NCI-H1694 treated with DMSO at 0.1 percent for 48 hours (cell line): ENCODE results near the gene PNPLA2.

Experiments used
- DNase-seq: peaks from one replicate; lab custom pipeline; 2025; lab: John Stamatoyannopoulos, UW

The PNPLA2 gene

DNA sequence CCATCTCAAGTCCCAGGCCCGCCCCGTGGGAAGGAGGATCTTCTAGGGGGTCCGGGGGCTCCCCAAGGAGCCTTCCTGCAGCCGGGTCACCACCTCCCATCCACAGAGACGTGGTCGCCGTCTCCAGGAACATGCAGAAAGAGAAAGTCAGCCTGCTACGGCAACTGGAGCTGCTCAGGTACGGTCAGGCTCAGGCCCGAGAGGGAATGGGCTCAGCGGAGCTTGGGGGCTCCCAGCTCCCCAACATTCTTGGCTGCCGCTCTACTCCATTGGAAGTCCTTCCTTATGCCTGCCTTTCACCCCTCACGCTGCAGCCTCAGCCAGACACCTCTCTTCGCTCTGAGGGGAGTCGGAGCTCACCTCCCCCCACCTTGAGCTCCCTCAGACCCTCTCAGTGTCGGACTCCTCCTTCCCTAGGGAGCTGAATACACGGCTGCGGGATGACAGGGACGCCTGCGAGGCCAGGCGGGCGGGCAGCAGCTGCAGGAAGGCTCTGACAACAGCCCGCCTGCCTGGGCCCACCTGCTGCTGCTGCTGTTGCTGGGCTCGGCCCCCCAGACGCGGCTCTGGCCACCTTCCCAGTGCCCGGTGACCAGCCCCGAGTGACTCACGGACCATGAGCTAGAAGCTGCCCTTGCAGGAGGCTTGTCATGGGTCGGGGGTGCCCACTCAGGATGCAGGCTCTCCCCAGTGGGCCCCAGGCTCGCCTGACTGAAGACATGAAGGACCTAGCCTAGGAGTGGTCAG is 12.6 kb downstream of the PNPLA2 start:
- DNase-seq = no peak

GRCh38 chr11:831961-832528 is 13.3 kb downstream of the PNPLA2 start:
- DNase-seq = no peak

GRCh38 chr11:832529-833113 is 13.9 kb downstream of the PNPLA2 start, which contains the start of gene CD151:
Gene CD151, plus strand, starts transcription at chr11:832952. Its CDS starts 3,118 bp downstream, at chr11:836070.
- peak; percentile 28 for DNase-seq

GRCh38 chr11:833114-833791 is 14.5 kb downstream of the PNPLA2 start:
- no peak for DNase-seq

- no peak for DNase-seq
These were observed 15.2 kb downstream of the PNPLA2 start for GRCh38 chr11:833849-834311.

DNA sequence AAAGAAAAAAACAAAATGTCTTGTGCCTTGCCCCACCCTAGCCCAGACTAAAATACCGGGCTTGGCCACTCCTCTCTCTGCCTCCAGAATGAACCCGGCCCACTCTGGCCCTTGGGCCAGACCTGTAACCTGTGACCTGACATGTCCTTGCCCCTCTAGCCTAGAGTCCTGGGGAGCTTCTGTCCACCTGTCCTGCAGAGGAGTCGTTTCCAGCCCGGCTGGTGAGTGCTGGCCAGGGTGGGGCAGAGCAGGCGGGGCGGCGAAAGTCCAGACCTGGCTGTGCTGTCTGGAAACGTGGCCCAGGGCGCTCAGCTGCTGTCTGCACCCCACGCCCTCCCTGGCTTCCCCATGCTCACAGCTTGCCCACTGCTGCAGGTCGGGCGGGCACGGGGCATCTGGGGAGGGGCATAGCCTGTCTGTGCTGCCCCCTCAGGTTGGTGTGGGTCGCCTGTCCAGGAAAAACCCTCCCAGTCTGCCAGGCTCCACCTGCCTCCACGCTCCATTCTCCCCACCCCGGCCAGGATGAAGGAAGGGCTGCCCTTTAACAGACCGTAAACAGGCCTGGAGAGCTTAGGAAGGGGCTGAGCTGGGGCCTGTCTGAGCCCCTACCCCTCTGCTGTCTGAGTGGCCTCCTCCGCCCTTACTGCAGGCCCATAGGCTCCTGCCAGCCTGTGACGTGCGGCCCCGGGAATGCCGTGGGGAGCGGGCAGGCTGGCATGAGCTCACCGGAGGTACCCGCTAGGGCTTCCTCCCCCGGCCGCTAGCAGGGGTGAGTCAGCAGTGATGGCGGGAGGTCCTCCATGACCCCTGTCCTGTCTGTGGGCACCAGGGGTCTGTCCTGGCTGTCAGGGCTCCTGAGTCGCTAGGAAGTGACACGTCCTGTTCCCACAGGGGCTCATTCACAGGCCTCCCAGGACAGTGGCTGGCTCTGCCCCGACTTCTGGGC is 15.9 kb downstream of the PNPLA2 start:
- no peak for DNase-seq

DNA sequence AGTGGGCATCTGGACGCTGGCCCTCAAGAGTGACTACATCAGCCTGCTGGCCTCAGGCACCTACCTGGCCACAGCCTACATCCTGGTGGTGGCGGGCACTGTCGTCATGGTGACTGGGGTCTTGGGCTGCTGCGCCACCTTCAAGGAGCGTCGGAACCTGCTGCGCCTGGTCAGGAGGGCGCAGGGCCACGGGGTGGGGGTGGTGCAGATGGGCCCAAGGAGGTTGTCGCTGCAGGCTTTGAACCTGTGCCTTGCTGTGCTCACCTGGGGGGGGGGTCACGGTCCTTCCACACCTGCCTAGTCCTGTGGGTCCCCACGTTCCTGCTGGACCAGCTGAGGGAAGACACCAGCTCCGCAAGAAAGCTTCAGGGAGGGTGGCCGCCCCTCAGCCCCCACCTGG is 17.6 kb downstream of the PNPLA2 start:
- DNase-seq = no peak

- no peak for DNase-seq
These were observed 18.0 kb downstream of the PNPLA2 start for GRCh38 chr11:836700-837099.

GRCh38 chr11:837189-837989 is 18.7 kb downstream of the PNPLA2 start:
- DNase-seq = no peak

DNA sequence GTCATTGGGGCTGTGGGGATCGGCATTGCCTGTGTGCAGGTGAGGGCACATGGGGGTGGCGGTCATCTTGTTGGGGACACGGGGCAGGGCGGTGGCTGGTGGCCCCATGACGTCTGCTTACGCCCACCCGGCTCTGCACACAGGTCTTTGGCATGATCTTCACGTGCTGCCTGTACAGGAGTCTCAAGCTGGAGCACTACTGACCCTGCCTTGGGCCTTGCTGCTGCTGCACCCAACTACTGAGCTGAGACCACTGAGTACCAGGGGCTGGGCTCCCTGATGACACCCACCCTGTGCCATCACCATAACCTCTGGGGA is 19.2 kb downstream of the PNPLA2 start:
- no peak for DNase-seq

DNA sequence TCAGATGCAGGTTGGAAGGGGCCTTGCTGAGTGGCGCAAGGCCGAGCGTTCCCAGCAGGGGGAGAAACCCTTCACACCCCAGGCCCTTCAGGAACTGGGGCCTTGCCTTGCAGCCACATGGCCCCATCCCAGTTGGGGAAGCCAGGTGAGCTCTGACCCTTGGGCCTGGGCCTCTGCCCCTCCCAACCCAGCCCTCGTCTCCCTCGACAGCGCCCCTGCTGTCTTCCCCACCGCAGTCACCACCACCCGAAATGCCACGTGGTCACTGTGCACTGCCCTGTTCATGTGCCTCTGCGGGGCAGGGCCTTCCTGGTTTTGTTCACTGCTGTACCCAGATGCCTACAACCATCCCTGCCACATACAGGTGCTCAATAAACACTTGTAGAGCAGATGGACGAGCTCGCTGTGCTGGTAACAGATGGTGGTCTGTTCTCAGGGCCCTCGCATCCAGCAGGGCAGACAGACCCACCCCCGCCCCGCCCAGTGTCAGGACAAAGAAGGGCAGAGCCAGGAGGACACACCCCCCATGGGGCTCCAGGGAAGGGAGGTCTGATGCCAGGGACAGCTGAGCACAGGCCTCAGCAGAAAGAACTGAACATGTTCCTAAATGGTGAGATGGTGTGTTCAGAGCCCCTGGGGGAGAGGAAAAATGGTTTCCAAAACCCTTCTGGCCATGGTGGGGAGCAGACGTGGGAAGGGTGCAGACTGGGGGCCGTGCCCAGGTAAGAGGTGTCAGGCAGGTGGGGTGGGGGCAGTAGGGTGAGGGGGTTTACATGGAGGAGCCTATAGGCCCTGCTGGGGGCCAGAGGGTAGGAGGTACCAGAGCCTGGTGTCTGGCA is 19.9 kb downstream of the PNPLA2 start:
- no peak for DNase-seq

DNA sequence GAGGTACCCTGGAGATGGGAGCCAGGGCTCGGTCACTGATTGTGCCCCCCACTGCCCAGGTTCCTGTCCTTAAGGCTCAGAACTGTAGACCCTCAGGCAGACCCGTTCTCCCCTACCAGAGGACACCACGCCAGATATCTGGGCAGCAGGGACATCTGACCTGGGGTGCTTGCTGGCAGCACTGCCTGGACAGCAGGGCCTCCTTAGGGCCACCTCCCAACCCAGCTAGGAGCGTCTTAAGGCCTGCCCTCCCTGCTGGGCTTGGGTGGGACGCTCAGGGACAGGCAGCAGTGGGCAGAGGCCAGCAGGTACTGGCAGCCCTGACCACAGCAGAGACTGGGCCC is 20.5 kb downstream of the PNPLA2 start:
- no peak for DNase-seq

DNA sequence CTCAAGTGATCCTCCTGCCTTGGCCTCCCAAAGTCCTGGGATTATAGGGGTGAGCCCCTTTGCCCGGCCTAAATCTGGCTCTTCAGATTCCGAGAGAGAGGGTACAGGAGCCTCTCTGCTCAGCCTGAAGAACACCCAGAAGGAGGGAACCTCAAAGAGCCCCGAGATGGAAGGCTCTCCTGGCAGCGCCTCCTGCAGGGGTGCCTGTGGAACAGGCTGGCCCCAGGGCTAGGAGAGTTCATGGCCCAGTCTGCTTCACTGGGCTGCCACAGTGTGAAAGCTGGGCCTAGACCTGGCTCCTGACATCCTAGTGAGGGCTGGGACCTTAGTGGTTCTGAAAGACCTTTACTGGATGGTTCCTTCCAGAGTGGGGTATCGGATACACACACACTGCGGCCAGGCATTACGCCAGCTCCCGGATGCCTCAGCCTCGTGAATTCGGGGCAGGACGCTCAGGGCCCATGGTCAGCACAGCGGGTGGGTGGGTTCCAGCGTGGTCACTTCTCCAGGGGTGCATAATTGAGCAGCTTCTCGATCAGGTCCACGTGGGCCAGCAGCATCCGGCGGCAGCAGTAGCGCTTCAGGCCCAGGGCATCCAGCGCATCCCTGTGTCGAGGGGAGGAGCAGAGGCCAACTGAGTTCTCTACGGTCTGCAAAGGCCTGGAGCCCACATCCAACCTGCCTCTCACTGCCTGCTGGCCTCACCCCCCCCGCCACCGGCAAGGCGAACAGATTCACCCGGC is 21.3 kb downstream of the PNPLA2 start:
- DNase-seq = no peak

DNA sequence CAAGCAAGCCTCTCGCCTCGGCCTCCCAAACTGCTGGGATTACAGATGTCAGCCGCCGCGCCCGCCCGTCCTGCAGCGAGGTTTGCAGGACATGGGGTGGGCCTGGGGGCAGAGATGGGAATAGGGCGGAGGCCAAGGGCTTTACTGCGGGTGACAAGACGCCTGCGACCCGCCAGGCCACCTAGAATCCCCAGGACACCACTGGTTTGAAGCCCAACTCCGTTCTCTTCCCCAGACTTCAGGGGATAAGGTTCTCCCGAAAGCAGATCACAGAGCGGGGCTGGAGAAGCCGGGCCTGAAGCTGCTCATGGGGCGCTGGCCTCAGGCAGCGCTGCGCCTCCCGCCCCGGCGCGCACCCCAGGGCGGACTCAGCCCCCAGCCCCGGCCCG is 23.3 kb downstream of the PNPLA2 start:
- no peak for DNase-seq

DNA sequence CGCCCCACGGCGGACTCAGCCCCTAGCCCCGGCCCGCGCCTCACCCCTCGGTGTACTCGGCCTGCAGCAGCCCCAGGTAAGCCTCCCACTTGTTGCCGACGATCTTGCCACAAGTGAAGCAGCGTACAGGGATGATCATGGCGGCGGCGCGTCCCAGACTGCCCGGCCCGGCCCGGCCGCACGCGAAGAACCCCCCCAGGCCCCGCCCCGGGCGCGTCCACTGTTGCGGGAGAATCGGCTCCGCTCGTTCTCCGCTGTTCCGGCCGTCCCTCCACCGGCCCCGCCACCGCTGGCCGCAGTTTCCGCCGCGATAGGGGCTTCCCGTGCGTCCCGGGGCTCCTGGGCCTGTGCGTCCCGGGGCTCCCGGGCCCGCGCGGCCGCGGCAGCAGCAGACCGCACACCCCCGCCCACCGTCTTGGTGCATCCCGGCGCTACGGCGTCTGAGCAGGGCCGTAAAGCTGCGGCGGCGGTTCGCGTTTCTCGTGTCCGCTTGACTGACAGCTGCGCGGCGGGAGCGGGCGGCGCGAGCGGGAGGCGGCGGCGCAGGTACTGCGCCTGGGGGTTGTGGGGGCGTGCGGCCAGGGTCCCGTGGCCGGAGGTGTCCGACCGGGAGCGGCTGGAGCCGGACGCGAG is 23.8 kb downstream of the PNPLA2 start, which contains the start of the genes POLR2L and TSPAN4:
Gene POLR2L (minus strand): TSS at position 160 of the 633 bp plus-strand sequence. CDS start 21 bp downstream, at position 139.
Gene TSPAN4 (plus strand): TSS at position 483 of the 633 bp plus-strand sequence. CDS start 7,453 bp downstream, outside the sequence.
- peak; percentile 52 for DNase-seq

DNA sequence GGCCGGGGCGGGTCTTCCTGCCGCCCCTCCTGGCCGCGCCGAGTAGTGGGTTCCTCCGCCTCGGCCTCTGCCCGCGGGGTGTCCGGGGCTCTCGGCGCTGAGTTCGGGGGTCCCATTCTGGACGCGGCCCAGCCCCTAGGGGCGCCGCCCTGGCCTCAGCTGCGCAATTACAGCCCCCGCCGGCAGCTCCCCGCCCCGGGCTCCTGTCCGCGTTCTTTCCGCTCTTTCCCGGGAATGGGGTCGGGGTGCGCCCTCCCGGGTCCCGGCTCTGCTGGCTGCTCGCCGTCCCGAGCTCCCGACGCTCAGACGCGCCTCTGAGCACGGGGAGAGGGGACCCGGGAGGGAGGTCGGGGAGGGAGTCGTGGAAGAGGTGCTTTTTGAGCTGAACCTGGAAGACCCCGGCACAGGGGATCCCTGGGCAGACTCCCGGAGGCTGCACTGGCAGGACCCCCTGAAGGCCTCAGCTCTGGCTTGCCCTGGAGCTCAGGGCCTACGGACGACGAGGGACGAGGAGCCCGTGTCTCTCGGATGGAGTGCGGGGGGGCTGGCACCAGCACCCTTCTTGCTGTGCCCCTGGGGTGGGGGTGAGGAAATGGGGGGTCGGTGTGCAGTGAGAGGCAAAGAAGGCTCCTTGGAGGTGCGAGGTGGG is 24.5 kb downstream of the PNPLA2 start:
- DNase-seq = no peak

DNA sequence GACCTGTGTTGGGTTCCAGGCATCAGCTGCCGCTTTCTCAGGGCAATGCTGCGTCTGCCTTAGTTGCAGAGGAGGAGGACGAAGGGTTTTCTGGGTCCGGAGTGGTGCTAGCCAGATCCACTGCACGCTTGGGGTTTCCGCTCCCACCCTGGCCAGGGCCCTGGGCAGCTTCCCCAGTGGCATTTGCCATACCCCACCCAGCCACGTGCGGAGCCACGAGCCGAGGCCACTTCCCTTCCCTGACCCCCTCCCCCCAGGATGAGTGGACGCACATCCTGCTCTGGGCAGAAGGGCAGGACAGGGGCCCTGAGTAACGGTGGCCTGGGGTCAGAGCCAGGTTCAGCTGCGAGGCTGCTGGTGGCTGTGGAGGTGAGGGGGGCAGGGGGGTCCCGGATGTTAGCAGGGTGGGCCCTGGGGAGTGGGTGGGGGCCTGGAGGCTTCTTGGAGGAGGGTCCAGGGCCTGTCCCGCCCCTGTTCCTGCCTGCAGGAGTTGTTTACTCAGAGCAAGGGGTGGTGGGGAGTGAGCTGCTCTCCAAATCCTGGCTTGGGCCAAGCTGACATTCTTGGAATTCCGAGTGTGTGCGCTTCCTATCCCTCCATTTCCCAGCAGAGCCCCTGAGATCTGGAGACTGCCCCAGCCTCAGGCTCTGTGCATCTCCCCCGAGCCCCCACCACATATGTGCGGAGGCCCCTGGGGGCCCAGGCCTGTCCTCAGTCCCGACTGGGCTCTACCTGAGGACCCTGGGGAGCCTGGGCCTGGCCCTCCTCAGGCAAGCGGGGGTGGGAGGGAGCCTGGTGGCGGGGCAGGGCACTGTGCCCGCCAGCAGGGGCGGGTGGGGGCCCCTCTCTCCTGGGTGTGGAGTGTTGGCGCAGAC is 25.3 kb downstream of the PNPLA2 start:
- no peak for DNase-seq
